Ramos (cell line): ENCODE data around the gene DNMBP.

Source experiments
- in situ Hi-C: fragments of 300-500 bp; cut with MboI; formaldehyde crosslinking; loops from one replicate; pipeline ENCODE4 v1.14.3; 2022; ENCODE audit warnings: low sequenced_read_pairs; ENCODE audit not compliant: unreplicated experiment

DNMBP gene, protein sequence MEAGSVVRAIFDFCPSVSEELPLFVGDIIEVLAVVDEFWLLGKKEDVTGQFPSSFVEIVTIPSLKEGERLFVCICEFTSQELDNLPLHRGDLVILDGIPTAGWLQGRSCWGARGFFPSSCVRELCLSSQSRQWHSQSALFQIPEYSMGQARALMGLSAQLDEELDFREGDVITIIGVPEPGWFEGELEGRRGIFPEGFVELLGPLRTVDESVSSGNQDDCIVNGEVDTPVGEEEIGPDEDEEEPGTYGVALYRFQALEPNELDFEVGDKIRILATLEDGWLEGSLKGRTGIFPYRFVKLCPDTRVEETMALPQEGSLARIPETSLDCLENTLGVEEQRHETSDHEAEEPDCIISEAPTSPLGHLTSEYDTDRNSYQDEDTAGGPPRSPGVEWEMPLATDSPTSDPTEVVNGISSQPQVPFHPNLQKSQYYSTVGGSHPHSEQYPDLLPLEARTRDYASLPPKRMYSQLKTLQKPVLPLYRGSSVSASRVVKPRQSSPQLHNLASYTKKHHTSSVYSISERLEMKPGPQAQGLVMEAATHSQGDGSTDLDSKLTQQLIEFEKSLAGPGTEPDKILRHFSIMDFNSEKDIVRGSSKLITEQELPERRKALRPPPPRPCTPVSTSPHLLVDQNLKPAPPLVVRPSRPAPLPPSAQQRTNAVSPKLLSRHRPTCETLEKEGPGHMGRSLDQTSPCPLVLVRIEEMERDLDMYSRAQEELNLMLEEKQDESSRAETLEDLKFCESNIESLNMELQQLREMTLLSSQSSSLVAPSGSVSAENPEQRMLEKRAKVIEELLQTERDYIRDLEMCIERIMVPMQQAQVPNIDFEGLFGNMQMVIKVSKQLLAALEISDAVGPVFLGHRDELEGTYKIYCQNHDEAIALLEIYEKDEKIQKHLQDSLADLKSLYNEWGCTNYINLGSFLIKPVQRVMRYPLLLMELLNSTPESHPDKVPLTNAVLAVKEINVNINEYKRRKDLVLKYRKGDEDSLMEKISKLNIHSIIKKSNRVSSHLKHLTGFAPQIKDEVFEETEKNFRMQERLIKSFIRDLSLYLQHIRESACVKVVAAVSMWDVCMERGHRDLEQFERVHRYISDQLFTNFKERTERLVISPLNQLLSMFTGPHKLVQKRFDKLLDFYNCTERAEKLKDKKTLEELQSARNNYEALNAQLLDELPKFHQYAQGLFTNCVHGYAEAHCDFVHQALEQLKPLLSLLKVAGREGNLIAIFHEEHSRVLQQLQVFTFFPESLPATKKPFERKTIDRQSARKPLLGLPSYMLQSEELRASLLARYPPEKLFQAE (N-terminal part only)

GRCh38 chr10:100009793-100010676, at the start of gene DNMBP:
Gene DNMBP (minus strand): TSS chr10:100009947. CDS start chr10:99972124, 37,823 bp downstream.
- in situ Hi-C loops: no loop called here

DNA sequence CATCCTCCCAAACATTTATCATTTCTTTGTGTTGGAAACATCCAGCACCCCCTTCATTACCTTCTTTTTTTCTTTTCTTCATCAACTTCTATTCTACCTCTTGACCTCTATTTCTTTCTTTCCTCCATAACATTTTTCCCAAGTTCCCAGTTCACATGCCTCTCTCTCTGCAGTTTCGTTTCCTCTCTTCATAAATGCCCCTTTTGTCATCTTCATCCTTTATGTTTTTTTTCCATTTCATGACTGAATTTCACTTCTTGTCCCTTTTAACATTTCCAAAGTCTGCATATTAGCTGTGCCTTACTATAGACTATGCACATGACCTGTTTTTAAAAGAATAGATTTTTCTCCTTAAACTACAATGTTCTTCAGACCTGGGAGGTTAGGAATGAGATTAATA, 48.2 kb upstream of the DNMBP start:
- in situ Hi-C loops: no loop called here

DNA sequence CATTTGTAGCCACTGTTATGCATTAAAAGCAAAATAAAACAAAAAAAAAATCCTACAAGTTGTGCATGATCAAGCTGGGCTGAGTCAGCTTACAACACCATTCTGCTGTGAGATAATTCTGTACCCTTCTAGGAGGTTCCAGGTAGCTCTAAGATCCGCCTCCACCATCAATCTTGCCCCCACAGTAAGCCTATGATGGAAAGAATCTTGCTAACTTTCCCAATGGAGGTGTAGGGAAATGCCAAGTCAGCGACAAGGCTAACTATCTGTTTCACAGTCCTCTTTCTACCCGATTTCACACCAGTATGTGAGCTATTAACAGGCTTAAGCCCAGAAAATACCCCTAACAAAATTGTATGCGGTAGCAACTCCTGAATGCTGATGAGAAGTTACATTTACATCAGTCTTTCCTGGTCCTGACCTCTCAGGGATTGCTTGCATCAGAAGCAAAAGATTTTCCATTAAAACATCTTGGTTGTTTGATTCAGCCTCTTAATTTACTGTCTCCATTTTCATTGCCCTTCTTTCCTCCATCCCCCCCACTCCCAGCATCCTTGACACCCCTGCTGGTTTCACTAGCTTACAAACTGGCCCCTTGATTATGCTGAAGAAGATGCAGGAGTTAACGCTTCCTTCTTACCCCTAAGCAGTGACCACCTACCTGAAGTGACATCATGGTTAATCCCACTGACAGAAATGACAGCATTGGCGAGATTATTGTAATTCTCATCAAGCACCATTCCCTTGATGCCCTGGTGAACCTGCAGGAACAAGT, 44.1 kb upstream of the DNMBP start:
- in situ Hi-C loops: no loop called here

- in situ Hi-C loops: loop anchor here (5.0 kb wide), 2 partner anchors 74 to 199 kb away; no protein-coding TSS in a partner anchor
Measured at GRCh38 chr10:100046021-100046486, 36.3 kb upstream of the DNMBP start.

DNA sequence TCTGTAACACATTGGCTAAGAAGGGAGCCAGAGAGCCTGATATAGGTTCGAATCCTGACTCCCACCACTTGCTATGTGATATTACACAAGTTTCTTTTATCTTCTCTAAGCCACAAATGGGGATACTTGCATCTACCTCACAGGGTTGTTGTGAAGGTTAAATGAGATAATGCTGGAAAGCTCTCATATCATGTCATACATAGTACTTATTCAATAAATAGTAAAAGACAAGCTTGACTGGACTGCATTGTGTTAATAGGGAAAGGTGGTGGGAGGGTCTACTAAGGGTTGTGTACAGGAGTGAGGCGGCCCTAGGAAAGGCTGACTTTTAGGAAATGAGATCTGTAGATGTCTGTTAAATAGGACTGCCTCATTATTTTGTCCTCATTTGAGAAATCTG, 35.8 kb upstream of the DNMBP start:
- in situ Hi-C loops: loop anchor here (5.0 kb wide), 2 partner anchors 73 to 198 kb away; no protein-coding TSS in a partner anchor

- in situ Hi-C loops: no loop called here
Measured at GRCh38 chr10:100043796-100044195, 34.0 kb upstream of the DNMBP start.

DNA sequence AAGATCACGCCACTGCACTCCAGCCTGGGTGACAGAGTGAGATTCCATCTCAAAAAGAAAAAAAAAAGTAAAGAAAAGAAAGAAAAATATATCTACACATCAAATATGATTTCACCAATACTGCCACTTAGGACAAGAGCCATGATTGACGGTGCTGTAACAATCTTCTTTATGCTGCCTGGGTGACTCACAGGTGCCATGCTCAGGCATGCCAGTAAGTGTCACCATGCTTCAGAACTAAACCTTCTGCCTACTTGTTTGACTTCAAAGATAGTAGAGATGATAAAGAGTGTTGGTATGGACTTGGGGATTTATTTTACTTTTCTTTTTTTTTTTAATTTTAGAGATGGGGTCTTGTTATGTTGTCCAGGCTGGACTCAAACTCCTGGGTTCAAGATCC, 33.6 kb upstream of the DNMBP start:
- in situ Hi-C loops: no loop called here

- in situ Hi-C loops: no loop called here
Measured at GRCh38 chr10:100041306-100042002, 31.7 kb upstream of the DNMBP start.

GRCh38 chr10:100038561-100039071, 28.9 kb upstream of the DNMBP start:
- in situ Hi-C loops: no loop called here

GRCh38 chr10:100037758-100038315, 28.1 kb upstream of the DNMBP start:
- in situ Hi-C loops: no loop called here

DNA sequence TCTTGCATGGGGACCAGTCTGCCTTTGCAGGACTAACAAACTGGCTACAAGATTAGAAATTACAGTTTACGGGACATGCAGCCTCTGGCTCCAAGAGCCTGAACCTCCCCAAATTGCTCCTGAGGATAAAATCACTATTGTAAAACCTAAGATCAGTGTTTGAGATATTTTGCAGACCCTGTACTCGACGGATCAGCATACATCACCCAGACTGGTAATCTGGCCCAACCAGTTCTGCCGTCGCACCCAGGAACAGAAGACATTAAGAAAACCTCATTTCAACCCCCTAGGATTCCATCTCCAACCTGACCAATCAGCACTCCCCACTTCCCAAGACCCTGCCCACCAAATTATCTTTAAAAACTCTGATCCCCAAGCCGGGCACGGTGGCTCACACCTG, 27.1 kb upstream of the DNMBP start:
- in situ Hi-C loops: no loop called here

DNA sequence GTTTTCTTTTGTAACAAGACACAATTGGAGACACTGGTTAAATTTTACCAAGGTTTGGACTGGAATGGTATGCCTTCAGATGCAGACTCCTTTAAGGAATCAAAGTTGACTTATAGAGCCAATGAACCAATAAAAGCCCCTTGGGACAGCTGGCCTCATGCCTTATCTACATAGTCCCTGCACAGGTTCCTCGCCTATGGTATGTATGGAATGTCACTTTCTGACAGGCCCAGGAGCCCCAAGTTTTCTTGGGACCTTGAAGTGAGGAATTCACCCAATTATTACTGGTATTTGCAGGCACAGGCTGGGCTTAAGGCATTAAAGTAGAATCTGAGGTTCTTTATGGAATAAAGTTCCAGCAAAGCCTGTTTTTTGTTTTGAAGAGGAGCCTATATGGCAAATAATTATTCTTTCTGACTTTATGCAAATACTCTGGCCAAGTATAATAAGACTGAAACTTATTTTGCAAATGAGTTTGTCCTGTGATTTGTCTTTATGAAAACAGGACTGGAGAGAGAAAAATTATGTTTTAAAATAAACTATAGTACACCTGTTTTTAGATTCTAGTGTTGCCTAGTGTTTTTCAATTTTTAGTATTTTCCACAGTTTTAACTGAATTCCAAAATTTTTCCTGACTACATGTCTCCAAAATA, 24.1 kb upstream of the DNMBP start:
- in situ Hi-C loops: no loop called here

DNA sequence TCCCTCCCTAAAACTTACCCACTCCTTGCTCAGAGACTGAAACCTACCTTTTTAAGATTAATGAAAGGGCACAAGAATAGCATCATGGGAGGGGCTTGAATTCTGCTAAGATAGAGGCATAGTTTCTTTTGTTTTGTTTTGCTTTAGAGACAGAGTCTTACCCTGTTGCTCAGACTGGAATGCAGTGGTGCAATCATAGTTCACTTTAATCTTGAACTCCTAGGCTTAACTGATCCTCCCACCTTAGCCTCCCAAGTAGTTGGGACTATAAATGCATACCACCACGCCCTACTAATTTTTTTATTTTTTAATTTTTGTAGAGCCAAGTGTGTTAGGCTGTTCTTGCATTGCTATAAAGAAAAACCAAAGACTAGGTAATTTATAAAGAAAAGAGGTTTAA, 17.7 kb upstream of the DNMBP start:
- in situ Hi-C loops: no loop called here

DNA sequence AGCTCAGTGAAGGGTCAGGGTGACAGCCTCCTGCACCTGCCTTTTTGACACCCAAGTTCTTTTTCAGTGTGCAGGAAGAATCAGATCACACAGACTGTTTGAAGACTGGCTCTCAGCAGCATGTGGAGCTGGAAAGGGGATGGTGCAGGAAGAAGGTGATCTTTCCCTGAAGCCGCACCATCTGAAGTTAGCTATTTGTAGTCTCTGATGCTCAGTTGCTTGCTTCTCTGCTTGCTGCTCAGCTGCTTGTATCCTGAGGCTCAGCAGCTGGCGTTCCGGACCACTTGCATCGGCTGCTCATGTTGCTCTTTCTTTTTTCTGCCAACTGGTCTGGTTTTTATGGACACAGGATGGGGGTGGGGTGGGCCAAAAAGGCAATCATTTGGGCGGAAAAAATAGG, 15.8 kb upstream of the DNMBP start:
- in situ Hi-C loops: no loop called here

DNA sequence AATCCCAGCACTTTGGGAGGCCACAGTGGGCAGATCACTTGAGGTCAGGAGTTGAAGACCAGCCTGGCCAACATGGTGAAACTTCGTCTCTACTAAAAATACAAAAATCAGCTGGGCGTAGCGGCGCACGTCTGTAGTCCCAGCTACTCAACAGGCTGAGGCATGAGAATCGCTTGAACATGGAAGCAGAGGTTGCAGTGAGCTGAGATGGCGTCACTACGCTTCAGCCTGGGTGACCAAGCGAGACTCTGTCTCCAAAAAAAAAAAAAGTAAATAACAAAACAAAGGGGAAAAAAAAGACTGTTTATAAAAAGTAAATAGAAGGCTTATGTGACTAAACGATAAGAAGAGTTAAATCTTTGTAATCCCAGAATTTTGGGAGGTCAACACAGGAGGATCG, 15.0 kb upstream of the DNMBP start:
- in situ Hi-C loops: no loop called here

GRCh38 chr10:100022403-100022802, 12.7 kb upstream of the DNMBP start:
- in situ Hi-C loops: no loop called here

GRCh38 chr10:100021322-100021721, 11.6 kb upstream of the DNMBP start:
- in situ Hi-C loops: no loop called here
